WTC11 (cell line): ENCODE results near the gene OR2V1. TPM values are rescaled to one million over a fixed set of nuclear protein-coding genes. Genes with fewer than 3 reads are reported as not detected.

Experiments used
- ATAC-seq: fragments of 200-7000 bp; cut with Tn5 transposase; 2 replicates; pipeline ENCODE4 v1.10.0; 2021; ENCODE audit warnings: mild to moderate bottlenecking, moderate library complexity
- CTCF ChIA-PET: fragments of 300-600 bp; sonication (Branson Sonifier 250); formaldehyde crosslinking; loops from one replicate; lab custom pipeline; 2021; ENCODE audit warnings: antibody characterized with exemption; lab: Charles Lee
- POLR2A ChIA-PET: fragments of 350-600 bp; sonication (Branson Sonifier 250); formaldehyde crosslinking; loops from one replicate; lab custom pipeline; 2021; ENCODE audit warnings: antibody characterized with exemption; lab: Charles Lee
- DNase-seq: peaks from one replicate; pipeline ENCODE4 v3.0.0; 2021; ENCODE audit warnings: low spot score
- H3K27ac Mint-ChIP-seq: 2 replicates; pipeline ENCODE4 v1.8.0; 2021; ENCODE audit warnings: mixed read lengths
- H3K27me3 Mint-ChIP-seq: 2 replicates; pipeline ENCODE4 v1.8.0; 2021; ENCODE audit warnings: low read depth, mild to moderate bottlenecking, moderate library complexity, mixed read lengths
- H3K36me3 Mint-ChIP-seq: 2 replicates; pipeline ENCODE4 v1.8.0; 2021; ENCODE audit warnings: mixed read lengths
- H3K4me1 Mint-ChIP-seq: 2 replicates; pipeline ENCODE4 v1.8.0; 2022; ENCODE audit warnings: mixed read lengths
- H3K4me3 Mint-ChIP-seq: 2 replicates; pipeline ENCODE4 v1.8.0; 2021; ENCODE audit warnings: mild to moderate bottlenecking, moderate library complexity, mixed read lengths
- H3K9me3 Mint-ChIP-seq: 2 replicates; pipeline ENCODE4 v1.8.0; 2021; ENCODE audit warnings: mixed read lengths
- CDX4 ChIP-seq: fragments of 250-450 bp; sonication (Bioruptor Pico); IDR thresholded peaks from 2 replicates; pipeline ENCODE4 v1.9.0; 2021; ENCODE audit warnings: moderate library complexity, mild to moderate bottlenecking, inconsistent platforms, borderline replicate concordance
- CREM ChIP-seq: sonication (generic); formaldehyde crosslinking; IDR thresholded peaks from 2 replicates; pipeline ENCODE4 v1.8.1; 2022; ENCODE audit warnings: mild to moderate bottlenecking, missing genetic modification reagents, moderate library complexity
- CTCF ChIP-seq: fragments of 200-600 bp; IDR thresholded peaks from 2 replicates; pipeline ENCODE4 v1.8.0; 2022; ENCODE audit warnings: antibody characterized with exemption
- E2F4 ChIP-seq: sonication (generic); formaldehyde crosslinking; IDR thresholded peaks from 2 replicates; pipeline ENCODE4 v1.8.1; 2022; ENCODE audit warnings: low read depth, mild to moderate bottlenecking, moderate library complexity, missing genetic modification reagents, borderline replicate concordance
- EMX1 ChIP-seq: fragments of 250-450 bp; sonication (Bioruptor Pico); IDR thresholded peaks from 2 replicates; pipeline ENCODE4 v1.8.0; 2021; ENCODE audit warnings: mild to moderate bottlenecking
- ESRRA ChIP-seq: sonication (generic); formaldehyde crosslinking; IDR thresholded peaks from 2 replicates; pipeline ENCODE4 v1.8.1; 2022; ENCODE audit warnings: mild to moderate bottlenecking, missing genetic modification reagents, borderline replicate concordance
- ETV6 ChIP-seq: sonication (generic); formaldehyde crosslinking; IDR thresholded peaks from 2 replicates; pipeline ENCODE4 v1.8.1; 2022; ENCODE audit warnings: mild to moderate bottlenecking, missing genetic modification reagents
- MLX ChIP-seq: sonication (generic); formaldehyde crosslinking; IDR thresholded peaks from 2 replicates; pipeline ENCODE4 v1.8.1; 2023; ENCODE audit warnings: mild to moderate bottlenecking, missing genetic modification reagents, moderate library complexity
- NFATC4 ChIP-seq: fragments of 250-450 bp; sonication (Bioruptor Pico); IDR thresholded peaks from 2 replicates; pipeline ENCODE4 v1.9.0; 2021; ENCODE audit warnings: mild to moderate bottlenecking
- NFE2L1 ChIP-seq: sonication (generic); formaldehyde crosslinking; IDR thresholded peaks from 2 replicates; pipeline ENCODE4 v1.8.1; 2023; ENCODE audit warnings: missing genetic modification reagents
- NR2C2 ChIP-seq: sonication (generic); formaldehyde crosslinking; IDR thresholded peaks from 2 replicates; pipeline ENCODE4 v1.8.0; 2022; ENCODE audit warnings: mild to moderate bottlenecking, missing genetic modification reagents
- OVOL2 ChIP-seq: fragments of 250-450 bp; sonication (Bioruptor Pico); IDR thresholded peaks from 2 replicates; pipeline ENCODE4 v1.9.0; 2021; ENCODE audit warnings: mild to moderate bottlenecking, borderline replicate concordance
- PRRX2 ChIP-seq: fragments of 250-450 bp; sonication (Bioruptor Pico); IDR thresholded peaks from 2 replicates; pipeline ENCODE4 v1.8.0; 2021; ENCODE audit warnings: mild to moderate bottlenecking
- RORB ChIP-seq: fragments of 250-450 bp; sonication (Bioruptor Pico); IDR thresholded peaks from 2 replicates; pipeline ENCODE4 v1.9.0; 2021; ENCODE audit warnings: mild to moderate bottlenecking
- SMAD3 ChIP-seq: sonication (generic); formaldehyde crosslinking; IDR thresholded peaks from 2 replicates; pipeline ENCODE4 v1.8.0; 2022; ENCODE audit warnings: missing genetic modification reagents, mild to moderate bottlenecking, borderline replicate concordance
- SP1 ChIP-seq: sonication (generic); formaldehyde crosslinking; conservative IDR thresholded peaks from 2 replicates; pipeline ENCODE4 v1.8.1; 2022; ENCODE audit warnings: missing genetic modification reagents
- USF1 ChIP-seq: sonication (generic); formaldehyde crosslinking; IDR thresholded peaks from 2 replicates; pipeline ENCODE4 v1.8.0; 2022; ENCODE audit warnings: mild to moderate bottlenecking, missing genetic modification reagents
- ZMAT4 ChIP-seq: fragments of 250-450 bp; sonication (Bioruptor Pico); IDR thresholded peaks from 2 replicates; pipeline ENCODE4 v1.9.0; 2021; ENCODE audit warnings: mild to moderate bottlenecking
- ZNF232 ChIP-seq: sonication (generic); formaldehyde crosslinking; IDR thresholded peaks from 2 replicates; pipeline ENCODE4 v1.8.0; 2022; ENCODE audit warnings: mild to moderate bottlenecking, missing genetic modification reagents
- ZNF263 ChIP-seq: sonication (generic); formaldehyde crosslinking; IDR thresholded peaks from 2 replicates; pipeline ENCODE4 v1.8.1; 2022; ENCODE audit warnings: low read depth, mild to moderate bottlenecking, moderate library complexity, missing genetic modification reagents
- ZNF423 ChIP-seq: fragments of 250-450 bp; sonication (Bioruptor Pico); IDR thresholded peaks from 2 replicates; pipeline ENCODE4 v2.1.2; 2022; ENCODE audit warnings: mild to moderate bottlenecking, moderate library complexity
- ZNF532 ChIP-seq: fragments of 250-450 bp; sonication (Bioruptor Pico); IDR thresholded peaks from 2 replicates; pipeline ENCODE4 v1.9.0; 2021; ENCODE audit warnings: mild to moderate bottlenecking, borderline replicate concordance
- total RNA-seq: library from RNA; stranded (reverse); gene quantifications from 3 replicates; pipeline ENCODE4 v1.2.3, GENCODE V29; 2021

Gene OR2V1
- total RNA-seq, 1 experiment from 2014 or later = not detected

- Mint-ChIP-seq H3K4me1 (peaks cover 19% of the 10 kb centered on the region), H3K9me3 (peaks cover 8% of the 10 kb centered on the region), H3K4me3 (peak overlapping the region; percentile 40), H3K36me3 (no peaks in the 10 kb centered on the region), H3K27me3 (peaks cover 52% of the 10 kb centered on the region), H3K27ac (peak overlapping the region; percentile 92)
- peak; percentile 62 for ATAC-seq
- DNase-seq = peak; percentile 94
- ChIA-PET POLR2A (no interaction called here), CTCF (interaction anchor here (0.6 to 1.3 kb wide), 7 partner anchors 9 to 299 kb away, joined by 3 to 7 read pairs (median 4); no protein-coding TSS in a partner anchor)
- peak; percentile 81 for TF ChIP-seq CTCF
- no peak for TF ChIP-seq CDX4 (CRISPR knock-in tag)
- peak; percentile 26; the same call in 1 of the 2 replicates for TF ChIP-seq ZNF423 (CRISPR knock-in tag)
- 0 out of 2 replicates have a peak, but pooled peaks have one; percentile 55 for TF ChIP-seq EMX1 (CRISPR knock-in tag)
- 0 out of 2 replicates have a peak, but pooled peaks have one; percentile 32 for TF ChIP-seq NFE2L1 (CRISPR knock-in tag)
- TF ChIP-seq RORB = no peak
- TF ChIP-seq NR2C2 = no peak
- TF ChIP-seq ZNF263 (CRISPR knock-in tag) = no peak
- TF ChIP-seq MLX (CRISPR knock-in tag) = no peak
These were observed 28.6 kb upstream of the OR2V1 start for GRCh38 chr5:181159286-181160151.

GRCh38 chr5:181158869-181159268 lies 27.9 kb upstream of the OR2V1 start:
- POLR2A ChIA-PET = no interaction called here
- H3K27me3 Mint-ChIP-seq = peaks cover 53% of the 10 kb centered on the region
- ATAC-seq = no peak
- TF ChIP-seq SMAD3 (CRISPR knock-in tag) (no peak), PRRX2 (no peak), NFATC4 (CRISPR knock-in tag) (no peak), ETV6 (CRISPR knock-in tag) (no peak)
- TF ChIP-seq, all 79 proteins: peak for 0
- no peak overlapping the region for H3K4me3 Mint-ChIP-seq
- H3K4me1 Mint-ChIP-seq = peaks cover 19% of the 10 kb centered on the region
- CTCF ChIA-PET = interaction anchor here (1.3 kb wide), 1 partner anchor 290 kb away, joined by 6 read pairs; no protein-coding TSS in a partner anchor
- no peak overlapping the region for H3K27ac Mint-ChIP-seq
- H3K36me3 Mint-ChIP-seq = no peaks in the 10 kb centered on the region
- H3K9me3 Mint-ChIP-seq = peaks cover 12% of the 10 kb centered on the region
- DNase-seq = no peak

- CTCF ChIA-PET = interaction anchor here (0.8 to 1.3 kb wide), 2 partner anchors 12 to 19 kb away, joined by 3 to 4 read pairs; no protein-coding TSS in a partner anchor
- no peak overlapping the region for H3K4me3 Mint-ChIP-seq
- no peak for ATAC-seq
- DNase-seq = no peak
- peaks cover 12% of the 10 kb centered on the region for H3K4me1 Mint-ChIP-seq
- peaks cover 19% of the 10 kb centered on the region for H3K9me3 Mint-ChIP-seq
- peaks cover 41% of the 10 kb centered on the region for H3K27me3 Mint-ChIP-seq
- H3K27ac Mint-ChIP-seq = no peak overlapping the region
- H3K36me3 Mint-ChIP-seq = no peaks in the 10 kb centered on the region
- POLR2A ChIA-PET = no interaction called here
- no peak for TF ChIP-seq E2F4 (CRISPR knock-in tag)
- no peak for TF ChIP-seq ZNF532 (CRISPR knock-in tag)
- no peak for TF ChIP-seq NR2C2
- TF ChIP-seq ESRRA (CRISPR knock-in tag) = no peak
- no peak for TF ChIP-seq ZNF232
- TF ChIP-seq OVOL2 (CRISPR knock-in tag) = no peak
- TF ChIP-seq ZMAT4 (CRISPR knock-in tag) = no peak
- no peak for TF ChIP-seq PRRX2
- TF ChIP-seq CREM (CRISPR knock-in tag) = no peak
- no peak for TF ChIP-seq SP1
- no peak for TF ChIP-seq USF1 (CRISPR knock-in tag)
These were observed 25.8 kb upstream of the OR2V1 start for GRCh38 chr5:181156758-181157157.
